Measurements from ENCODE around the gene THOP1. TPM values are rescaled to one million over a fixed set of nuclear protein-coding genes. Genes with fewer than 3 reads are reported as not detected.

THOP1 gene
- total and polyA plus RNA-seq, 7 donors: 46.0 to 92.2 (median 59.0) TPM

- no peak for TF ChIP-seq CTCF (IDR thresholded peaks at IDR 0.05)
- no peak for DNase-seq
- no peak for ATAC-seq
- Histone ChIP-seq H3K36me3 (ENCODE audit: insufficient read depth in 1 of 2, low read depth in 1 of 2) (peaks cover 3 to 46% of the 10 kb centered on the region in 2 donors), H3K27me3 (ENCODE audit: insufficient read depth in 3 of 3, low read length in 2 of 3) (no peaks in the 10 kb centered on the region), H3K9me3 (no peaks in the 10 kb centered on the region), H3K4me1 (peaks cover 4% of the 10 kb centered on the region), H3K4me3 (no peak overlapping the region), H3K27ac (no peak overlapping the region)
- intact Hi-C loops (cut with DNase I): no loop called here
- 88 to 93% (median 91%) methylated on average over 22 of the region's 22 CpGs for WGBS, 3 donors
These were observed 15.2 kb downstream of the THOP1 start for GRCh38 chr19:2800506-2800905.

- WGBS, 3 donors: 96 to 98% (median 97%) methylated on average over 17 of the region's 17 CpGs
- Histone ChIP-seq H3K36me3 (ENCODE audit: insufficient read depth in 1 of 2, low read depth in 1 of 2) (peaks cover 0 to 48% of the 10 kb centered on the region in 2 donors), H3K4me3 (no peak overlapping the region)
These were observed 17.5 kb downstream of the THOP1 start for GRCh38 chr19:2802826-2803225.

GRCh38 chr19:2803486-2804155 lies 18.3 kb downstream of the THOP1 start:
- no peak for ATAC-seq
- Histone ChIP-seq H3K27me3 (ENCODE audit: insufficient read depth in 3 of 3, low read length in 2 of 3) (no peaks in the 10 kb centered on the region), H3K27ac (no peak overlapping the region), H3K9me3 (no peaks in the 10 kb centered on the region), H3K4me3 (no peak overlapping the region), H3K36me3 (ENCODE audit: insufficient read depth in 1 of 2, low read depth in 1 of 2) (peaks cover 0 to 53% of the 10 kb centered on the region in 2 donors), H3K4me1 (no peaks in the 10 kb centered on the region)
- TF ChIP-seq CTCF (IDR thresholded peaks at IDR 0.05): no peak
- no peak for DNase-seq
- intact Hi-C loops (cut with DNase I): no loop called here
- WGBS, 3 donors: 87 to 91% (median 91%) methylated on average over 29 of the region's 29 CpGs

More at GRCh38 chr19:2802826-2803225, 17.5 kb downstream of the THOP1 start:
- ATAC-seq (no peak), DNase-seq (no peak)
- Histone ChIP-seq H3K27me3 (ENCODE audit: insufficient read depth in 3 of 3, low read length in 2 of 3) (no peaks in the 10 kb centered on the region), H3K9me3 (no peaks in the 10 kb centered on the region), H3K27ac (no peak overlapping the region), H3K4me1 (peaks cover 4% of the 10 kb centered on the region)
- TF ChIP-seq CTCF (IDR thresholded peaks at IDR 0.05): no peak
- intact Hi-C loops (cut with DNase I): no loop called here

- Histone ChIP-seq H3K4me1 (no peaks in the 10 kb centered on the region), H3K36me3 (ENCODE audit: insufficient read depth in 1 of 2, low read depth in 1 of 2) (peaks cover 0 to 58% of the 10 kb centered on the region in 2 donors), H3K4me3 (no peak overlapping the region), H3K9me3 (no peaks in the 10 kb centered on the region), H3K27me3 (ENCODE audit: insufficient read depth in 3 of 3, low read length in 2 of 3) (no peaks in the 10 kb centered on the region), H3K27ac (no peak overlapping the region)
- WGBS, 3 donors: 86 to 90% (median 86%) methylated on average over 26 to 27 of the region's 27 CpGs
- ATAC-seq (no peak), DNase-seq (no peak)
- intact Hi-C loops (cut with DNase I): no loop called here
- TF ChIP-seq CTCF (IDR thresholded peaks at IDR 0.05): no peak
These were observed 19.1 kb downstream of the THOP1 start for GRCh38 chr19:2804156-2805004.
